Measurements from ENCODE around the gene MAU2. TPM values are rescaled to one million over a fixed set of nuclear protein-coding genes. Genes with fewer than 3 reads are reported as not detected.
A peak's percentile ranks its signal among the peaks of the same experiment; 100 is the strongest.

Gene MAU2
- total and polyA plus RNA-seq, 2 of the 13 experiments (the other 11 are each of a cell fraction or from before 2014, with no cell fraction given): 16.8 to 33.8 TPM

- TF ChIP-seq ARID4A (CRISPR knock-in tag; IDR thresholded peaks at IDR 0.05; ENCODE audit: borderline replicate concordance) (peak; percentile 10; the same call in 1 of the 2 replicates), ZNF883 (CRISPR knock-in tag; IDR thresholded peaks at IDR 0.05; ENCODE audit: not compliant biosample characterization) (peak; percentile 39), ZNF564 (CRISPR knock-in tag; IDR thresholded peaks at IDR 0.05) (no peak), ZNF547 (CRISPR knock-in tag; IDR thresholded peaks at IDR 0.05) (peak; percentile 40; the same call in 1 of the 2 replicates), ZNF782 (CRISPR knock-in tag; IDR thresholded peaks at IDR 0.05; ENCODE audit: borderline replicate concordance) (no peak), DDIT3 (CRISPR knock-in tag; IDR thresholded peaks at IDR 0.05) (no peak), NRL (CRISPR knock-in tag; IDR thresholded peaks at IDR 0.05; ENCODE audit: borderline replicate concordance) (no peak), RBM22 (optimal IDR thresholded peaks at IDR 0.05; ENCODE audit: low read length) (no peak), ZNF432 (CRISPR knock-in tag; IDR thresholded peaks at IDR 0.05; ENCODE audit: borderline replicate concordance) (no peak), ZSCAN31 (CRISPR knock-in tag; IDR thresholded peaks at IDR 0.05; ENCODE audit: low read depth) (peak; percentile 23; the same call in 1 of the 2 replicates), HNRNPL (IDR thresholded peaks at IDR 0.05; ENCODE audit: low read depth, low read length) (no peak), TARDBP (CRISPR knock-in tag; IDR thresholded peaks at IDR 0.05) (no peak), BORCS8-MEF2B (CRISPR knock-in tag; IDR thresholded peaks at IDR 0.05) (no peak)
- TF ChIP-seq, protein P1, sequence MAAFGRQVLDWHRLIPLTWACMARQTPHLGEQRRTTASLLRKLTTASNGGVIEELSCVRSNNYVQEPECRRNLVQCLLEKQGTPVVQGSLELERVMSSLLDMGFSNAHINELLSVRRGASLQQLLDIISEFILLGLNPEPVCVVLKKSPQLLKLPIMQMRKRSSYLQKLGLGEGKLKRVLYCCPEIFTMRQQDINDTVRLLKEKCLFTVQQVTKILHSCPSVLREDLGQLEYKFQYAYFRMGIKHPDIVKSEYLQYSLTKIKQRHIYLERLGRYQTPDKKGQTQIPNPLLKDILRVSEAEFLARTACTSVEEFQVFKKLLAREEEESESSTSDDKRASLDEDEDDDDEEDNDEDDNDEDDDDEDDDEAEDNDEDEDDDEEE (CRISPR knock-in tag; IDR thresholded peaks at IDR 0.05): no peak
- TF ChIP-seq, protein P2, sequence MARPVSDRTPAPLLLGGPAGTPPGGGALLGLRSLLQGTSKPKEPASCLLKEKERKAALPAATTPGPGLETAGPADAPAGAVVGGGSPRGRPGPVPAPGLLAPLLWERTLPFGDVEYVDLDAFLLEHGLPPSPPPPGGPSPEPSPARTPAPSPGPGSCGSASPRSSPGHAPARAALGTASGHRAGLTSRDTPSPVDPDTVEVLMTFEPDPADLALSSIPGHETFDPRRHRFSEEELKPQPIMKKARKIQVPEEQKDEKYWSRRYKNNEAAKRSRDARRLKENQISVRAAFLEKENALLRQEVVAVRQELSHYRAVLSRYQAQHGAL (CRISPR knock-in tag; IDR thresholded peaks at IDR 0.05; ENCODE audit: not compliant biosample characterization): no peak
Measured at GRCh38 chr19:19343016-19343362, 22.4 kb downstream of the MAU2 start (continued).

Data from HepG2 (cell line).